GM19324 (cell line): Measurements from ENCODE around the gene FKBP9.

Experiments used
- ATAC-seq: cut with Tn5 transposase; IDR thresholded peaks from one replicate; pipeline ENCODE4 v1.9.1; 2021; ENCODE audit warnings: mild to moderate bottlenecking, moderate library complexity; ENCODE audit not compliant: unreplicated experiment, low FRiP score

Gene FKBP9

GRCh38 chr7:33053721-33054120 lies 96.5 kb downstream of the FKBP9 start:
- ATAC-seq: no peak

- ATAC-seq: no peak
Observed at GRCh38 chr7:33054261-33054964, 97.2 kb downstream of the FKBP9 start.

GRCh38 chr7:33055158-33055557 lies 97.9 kb downstream of the FKBP9 start:
- ATAC-seq: no peak
